Measurements from ENCODE around the gene TMEM201.

TMEM201 gene

GRCh38 chr1:9603307-9603706 lies 14.6 kb downstream of the TMEM201 start:
- no peak for TF ChIP-seq CTCF (IDR thresholded peaks at IDR 0.05; ENCODE audit: low read depth, low read length, missing control alignments)
- in situ Hi-C loops (cut with HindIII; ENCODE audit: low sequenced_read_pairs): no loop called here
- H3K4me3 ChIP-seq (ENCODE audit: low read depth, low read length): no peak overlapping the region
- DNase-seq (ENCODE audit: low read depth): no peak

- no peak for TF ChIP-seq CTCF (IDR thresholded peaks at IDR 0.05; ENCODE audit: low read depth, low read length, missing control alignments)
- in situ Hi-C loops (cut with HindIII; ENCODE audit: low sequenced_read_pairs): no loop called here
- no peak overlapping the region for H3K4me3 ChIP-seq (ENCODE audit: low read depth, low read length)
- no peak for DNase-seq (ENCODE audit: low read depth)
These were observed 15.3 kb downstream of the TMEM201 start for GRCh38 chr1:9603766-9604753.

- in situ Hi-C loops (cut with HindIII; ENCODE audit: low sequenced_read_pairs): no loop called here
- no peak for TF ChIP-seq CTCF (IDR thresholded peaks at IDR 0.05; ENCODE audit: low read depth, low read length, missing control alignments)
- H3K4me3 ChIP-seq (ENCODE audit: low read depth, low read length): no peak overlapping the region
- no peak for DNase-seq (ENCODE audit: low read depth)
These were observed 16.1 kb downstream of the TMEM201 start for GRCh38 chr1:9604836-9605235.

- H3K4me3 ChIP-seq (ENCODE audit: low read depth, low read length): no peak overlapping the region
- no peak for DNase-seq (ENCODE audit: low read depth)
- no peak for TF ChIP-seq CTCF (IDR thresholded peaks at IDR 0.05; ENCODE audit: low read depth, low read length, missing control alignments)
- in situ Hi-C loops (cut with HindIII; ENCODE audit: low sequenced_read_pairs): no loop called here
These were observed 17.3 kb downstream of the TMEM201 start for GRCh38 chr1:9605946-9606455.

- H3K4me3 ChIP-seq (ENCODE audit: low read depth, low read length): no peak overlapping the region
- TF ChIP-seq CTCF (IDR thresholded peaks at IDR 0.05; ENCODE audit: low read depth, low read length, missing control alignments): no peak
- in situ Hi-C loops (cut with HindIII; ENCODE audit: low sequenced_read_pairs): no loop called here
- no peak for DNase-seq (ENCODE audit: low read depth)
These were observed 17.7 kb downstream of the TMEM201 start for GRCh38 chr1:9606458-9606857.

- in situ Hi-C loops (cut with HindIII; ENCODE audit: low sequenced_read_pairs): no loop called here
- no peak overlapping the region for H3K4me3 ChIP-seq (ENCODE audit: low read depth, low read length)
- TF ChIP-seq CTCF (IDR thresholded peaks at IDR 0.05; ENCODE audit: low read depth, low read length, missing control alignments): no peak
- DNase-seq (ENCODE audit: low read depth): no peak
These were observed 18.2 kb downstream of the TMEM201 start for GRCh38 chr1:9606948-9607347.

Measured in astrocyte of the cerebellum (primary cell).